NCI-H2196 treated with DMSO at 0.1 percent for 48 hours (cell line): ENCODE data around the gene TMEM176A.
A peak's percentile ranks its signal among the peaks of the same experiment; 100 is the strongest.
"Not testable (repeated sequence)": the region's sequence is repeated elsewhere in the genome, so short reads cannot be mapped to it uniquely, and the experiment has no call there.

ENCODE experiments used
- DNase-seq: peaks from one replicate; lab custom pipeline; 2025; ENCODE audit not compliant: unreplicated experiment; lab: John Stamatoyannopoulos, UW

The TMEM176A gene, protein sequence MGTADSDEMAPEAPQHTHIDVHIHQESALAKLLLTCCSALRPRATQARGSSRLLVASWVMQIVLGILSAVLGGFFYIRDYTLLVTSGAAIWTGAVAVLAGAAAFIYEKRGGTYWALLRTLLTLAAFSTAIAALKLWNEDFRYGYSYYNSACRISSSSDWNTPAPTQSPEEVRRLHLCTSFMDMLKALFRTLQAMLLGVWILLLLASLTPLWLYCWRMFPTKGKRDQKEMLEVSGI

DNA sequence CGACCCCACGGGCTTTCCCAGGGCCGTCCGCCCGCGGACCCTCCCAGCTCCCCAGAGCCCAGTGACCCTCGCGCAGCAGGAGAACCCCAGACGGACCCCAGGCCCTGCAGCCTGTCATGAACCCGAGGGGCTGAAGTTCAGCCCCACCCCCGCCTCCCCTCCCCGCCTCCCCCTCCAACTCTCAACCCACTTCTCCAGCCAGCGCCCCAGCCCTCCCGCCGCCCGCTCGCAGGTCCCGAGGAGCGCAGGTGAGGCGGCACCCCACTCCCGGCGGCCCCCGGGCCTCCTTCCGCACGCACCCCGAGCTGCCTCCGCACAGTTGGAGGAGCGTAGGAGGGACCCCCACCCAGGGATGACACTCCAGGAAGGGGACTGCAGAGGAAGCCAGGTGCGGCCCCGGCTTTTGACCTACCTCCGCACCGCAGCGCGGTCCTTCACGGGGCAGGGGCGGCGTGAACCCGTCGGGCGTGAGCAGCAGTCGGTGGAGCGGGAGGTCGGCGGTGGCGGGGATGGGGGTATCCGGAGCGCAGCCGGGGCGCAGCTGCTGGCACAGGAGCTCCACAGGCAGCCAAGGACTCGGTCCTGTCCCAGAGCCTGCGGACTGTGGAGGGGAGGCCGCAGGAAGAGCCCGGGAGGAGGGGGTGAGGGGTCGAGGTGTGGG lies at the start of gene TMEM176A:
Gene TMEM176A (plus strand): TSS at position 189 of the 661 bp plus-strand sequence. CDS start 782 bp downstream, outside the sequence.
- no peak for DNase-seq

DNA sequence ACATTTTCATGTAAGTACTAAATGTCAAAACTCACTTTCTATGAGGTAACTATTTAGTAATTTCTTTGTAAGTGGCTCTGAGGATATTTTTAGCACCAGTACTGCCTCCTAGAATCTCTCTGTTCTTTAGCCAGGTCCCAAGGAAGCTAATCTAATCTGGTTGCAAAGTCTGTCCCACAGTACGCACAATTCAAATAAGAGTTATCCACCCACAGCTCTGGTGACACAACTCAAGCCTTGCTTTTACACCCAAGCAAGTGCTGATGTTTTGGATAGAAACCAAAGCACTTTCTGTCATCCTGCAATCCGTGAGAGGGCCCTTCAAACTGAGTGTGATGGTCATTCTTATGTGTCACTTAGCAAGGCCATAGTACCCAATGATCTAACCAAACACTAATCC lies 48.9 kb upstream of the TMEM176A start:
- no peak for DNase-seq

DNA sequence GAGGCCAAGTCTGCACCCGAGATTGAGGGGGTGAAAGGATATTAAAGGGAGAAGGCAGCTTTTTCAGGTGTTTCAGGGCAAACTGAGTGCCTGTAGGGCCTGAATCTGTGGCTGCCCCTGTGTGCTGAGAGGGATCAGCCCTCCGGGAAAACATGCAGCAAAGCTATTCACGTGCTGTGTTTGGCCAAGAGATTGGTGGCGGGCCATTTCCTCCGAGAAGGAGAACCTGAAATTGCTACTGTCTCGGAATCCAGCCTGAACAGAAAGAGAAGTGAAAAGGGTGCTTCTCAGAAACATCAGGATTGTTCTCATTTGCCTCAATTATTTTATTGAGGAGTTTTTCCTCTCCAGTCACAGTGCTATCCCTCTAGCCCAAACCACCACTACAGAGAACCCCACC lies 47.3 kb upstream of the TMEM176A start:
- DNase-seq, result no peak

DNA sequence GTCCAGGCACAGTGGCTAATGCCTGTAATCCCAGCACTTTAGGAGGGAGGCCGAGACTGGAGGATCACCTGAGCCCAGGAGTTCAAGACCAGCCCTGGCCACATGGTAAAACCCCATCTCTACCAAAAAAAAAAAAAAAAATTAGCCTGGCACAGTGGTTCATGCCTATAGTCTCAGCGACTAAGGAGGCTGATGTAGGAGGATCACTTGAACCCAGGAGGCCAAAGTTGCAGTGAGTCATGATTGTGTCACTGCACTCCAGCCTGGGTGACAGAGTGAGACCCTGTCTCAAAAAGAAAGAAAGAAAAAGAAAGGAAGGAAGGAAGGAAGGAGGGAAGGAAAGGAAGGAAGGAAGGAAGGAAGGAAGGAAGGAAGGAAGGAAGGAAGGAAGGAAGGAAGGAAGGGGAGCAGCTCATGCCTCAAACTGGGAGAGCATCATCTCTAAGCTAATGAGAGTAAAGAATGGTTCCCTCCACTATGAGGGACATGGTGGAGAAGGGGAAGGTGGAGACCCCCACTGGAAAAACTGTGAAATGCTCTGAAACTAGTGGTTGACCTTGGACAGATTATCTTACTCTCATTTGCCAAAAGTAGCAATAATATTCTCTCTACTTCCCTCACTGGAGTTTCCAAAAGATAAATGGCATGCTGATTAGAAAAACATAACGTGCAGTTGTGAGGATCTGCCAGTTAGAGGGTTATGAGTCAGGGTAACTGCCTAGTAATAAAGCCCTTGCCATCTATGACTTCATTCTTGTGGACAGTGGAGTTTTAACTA lies 46.6 kb upstream of the TMEM176A start:
- peak; percentile 9 for DNase-seq

DNA sequence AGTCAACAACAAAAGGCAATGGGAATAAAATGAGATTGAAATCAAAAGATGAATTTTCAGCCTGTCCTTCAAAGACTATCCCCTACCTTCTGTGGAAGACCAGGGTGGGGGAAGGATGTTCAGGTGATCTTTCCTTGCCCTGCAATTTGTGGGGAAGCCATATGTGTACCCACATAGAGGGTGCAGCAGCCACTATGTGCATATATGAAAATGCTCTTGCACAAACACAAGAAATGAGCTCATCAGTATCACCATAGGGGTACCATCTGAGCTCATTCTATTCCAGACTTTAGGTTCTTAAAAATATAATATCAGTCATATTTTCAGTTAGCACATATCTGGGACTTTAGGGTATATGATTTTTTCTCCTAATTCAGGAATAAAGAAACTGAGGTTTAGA lies 45.6 kb upstream of the TMEM176A start:
- DNase-seq, result no peak

DNA sequence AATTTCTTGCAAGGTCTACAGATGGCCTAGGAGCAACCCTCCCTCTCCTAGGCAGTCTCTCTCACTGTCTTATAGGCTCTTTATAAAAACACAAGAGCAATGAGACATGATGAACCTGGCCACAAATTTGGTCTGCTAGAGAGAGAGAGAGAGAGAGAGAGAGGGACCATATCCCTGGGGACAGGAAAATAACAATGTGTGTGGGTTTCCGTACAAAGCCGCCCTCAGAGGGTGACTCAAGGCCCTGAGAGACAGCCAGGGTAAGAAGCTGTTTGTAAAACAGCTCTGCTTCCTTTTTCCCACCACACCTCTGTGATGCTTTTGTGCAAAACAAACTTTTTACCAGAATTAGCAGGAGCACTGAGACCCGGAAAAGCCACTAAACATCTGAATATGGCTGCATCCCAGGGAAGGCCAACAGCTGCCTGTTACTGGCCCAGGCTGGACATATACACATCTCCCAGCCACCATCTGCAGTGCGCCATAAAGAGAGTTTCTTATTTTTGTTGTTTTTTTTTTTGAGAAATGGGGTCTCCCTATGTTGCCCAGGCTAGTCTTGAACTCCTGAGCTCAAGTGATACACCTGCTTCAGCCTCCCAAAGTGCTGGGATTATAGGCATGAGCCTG lies 45.0 kb upstream of the TMEM176A start:
- no peak for DNase-seq

DNA sequence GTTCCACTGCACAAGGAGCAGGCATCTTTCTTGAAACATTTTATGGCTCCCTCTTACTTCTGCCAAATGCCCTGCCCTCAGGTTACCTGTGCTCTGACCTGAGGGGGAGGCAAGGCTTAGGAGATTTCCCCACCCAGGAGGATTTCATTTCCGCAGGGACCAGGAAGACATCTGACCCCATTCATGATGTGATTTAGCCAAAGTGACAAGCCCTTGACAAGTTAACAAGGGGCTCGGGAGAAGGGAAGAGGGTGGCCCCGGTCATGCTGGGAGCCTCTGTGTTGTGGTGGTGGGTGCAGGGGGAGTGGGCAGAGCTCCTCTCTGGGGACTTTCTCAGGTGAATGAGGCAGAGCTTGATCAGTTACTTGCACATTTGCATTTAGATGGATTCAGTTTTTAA lies 44.4 kb upstream of the TMEM176A start:
- no peak for DNase-seq

DNA sequence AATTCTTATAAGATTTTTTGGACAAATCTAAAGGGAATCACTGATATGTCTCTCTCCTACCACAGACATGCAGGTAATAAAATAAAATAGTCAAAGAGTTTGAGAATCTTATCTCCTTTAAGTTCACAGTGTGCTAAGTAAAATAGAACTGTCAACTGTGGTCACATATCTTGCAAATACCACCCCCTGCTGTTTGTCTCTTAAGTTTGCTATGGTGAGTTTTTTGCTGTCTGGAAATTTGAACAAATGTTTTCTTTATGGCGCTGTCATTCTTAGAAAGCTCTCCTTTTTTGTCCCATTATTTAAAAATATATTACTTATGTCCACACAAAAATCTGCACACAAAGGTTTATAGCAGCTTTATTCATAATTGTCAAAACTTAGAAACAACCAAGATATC lies 43.7 kb upstream of the TMEM176A start:
- DNase-seq, result no peak

DNA sequence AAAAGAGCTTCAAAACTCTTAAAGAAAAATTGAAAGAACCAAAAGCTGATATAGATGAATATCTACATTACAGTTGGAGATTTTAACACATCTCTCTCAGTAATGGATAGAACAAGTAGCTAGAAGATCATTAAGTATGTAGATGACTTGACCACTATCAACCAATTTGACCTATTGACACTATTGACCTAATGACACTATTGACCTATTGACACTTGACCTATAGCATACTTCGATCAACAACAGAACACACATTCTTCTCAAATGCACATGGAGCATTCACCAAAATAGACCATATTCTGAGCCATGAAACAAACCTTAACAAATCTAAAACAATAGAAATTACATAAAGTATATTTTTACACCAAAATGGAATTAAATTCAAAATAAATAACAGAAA lies 41.1 kb upstream of the TMEM176A start:
- no peak for DNase-seq

DNA sequence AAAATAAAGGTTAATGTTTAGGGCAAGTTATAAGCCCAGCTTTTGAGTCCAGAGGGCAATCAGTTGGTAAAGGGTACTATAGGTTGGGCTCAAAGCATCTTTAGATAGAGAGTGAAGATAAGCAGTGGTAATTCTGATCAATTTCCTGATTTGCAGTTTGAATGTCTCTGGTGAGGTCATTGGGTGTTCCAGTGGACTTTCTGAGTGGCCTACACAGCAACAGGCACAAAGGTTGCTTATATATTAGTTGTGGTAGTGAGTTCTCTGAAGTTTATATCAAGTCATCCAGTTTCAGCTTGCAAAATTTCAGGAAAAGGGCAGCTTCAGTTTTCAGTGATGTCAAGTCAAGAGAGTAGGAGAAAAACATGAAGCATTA lies 34.2 kb upstream of the TMEM176A start:
- no peak for DNase-seq

DNA sequence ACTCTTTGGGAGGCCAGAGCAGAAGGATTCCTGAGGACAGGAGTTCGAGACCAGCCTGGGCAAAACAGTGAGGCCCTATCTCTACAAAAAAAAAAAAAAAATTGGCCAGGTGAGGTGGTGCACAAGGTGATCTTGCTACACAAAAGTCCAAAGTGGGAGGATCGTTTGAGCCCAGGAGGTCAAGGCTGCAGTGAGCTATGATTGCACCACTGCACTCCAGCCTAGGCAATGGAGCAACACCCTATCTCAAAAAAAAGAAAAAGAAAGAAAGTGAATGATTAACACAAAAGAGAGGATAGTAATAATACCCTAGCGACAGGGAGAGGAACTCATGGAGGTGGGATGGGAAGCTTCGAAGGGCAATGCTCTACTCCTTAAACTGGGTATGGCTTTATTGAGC lies 30.8 kb upstream of the TMEM176A start:
- no peak for DNase-seq

DNA sequence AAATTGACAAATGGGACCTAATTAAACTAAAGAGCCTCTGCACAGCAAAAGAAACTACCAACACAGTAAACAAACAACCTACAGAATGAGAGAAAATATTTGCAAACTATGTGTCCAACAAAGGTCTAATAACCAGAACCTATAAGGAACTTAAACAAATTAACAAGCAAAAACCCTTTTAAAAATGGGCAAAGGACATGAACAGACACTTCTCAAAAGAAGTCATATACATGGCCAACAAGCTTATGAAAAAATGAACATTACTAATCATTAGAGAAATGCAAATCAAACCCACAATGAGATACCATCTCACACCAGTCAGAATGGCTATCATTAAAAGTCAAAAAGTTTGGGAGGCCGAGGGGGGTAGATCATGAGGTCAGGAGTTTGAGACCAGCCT lies 26.4 kb upstream of the TMEM176A start:
- not testable (repeated sequence) for DNase-seq

DNA sequence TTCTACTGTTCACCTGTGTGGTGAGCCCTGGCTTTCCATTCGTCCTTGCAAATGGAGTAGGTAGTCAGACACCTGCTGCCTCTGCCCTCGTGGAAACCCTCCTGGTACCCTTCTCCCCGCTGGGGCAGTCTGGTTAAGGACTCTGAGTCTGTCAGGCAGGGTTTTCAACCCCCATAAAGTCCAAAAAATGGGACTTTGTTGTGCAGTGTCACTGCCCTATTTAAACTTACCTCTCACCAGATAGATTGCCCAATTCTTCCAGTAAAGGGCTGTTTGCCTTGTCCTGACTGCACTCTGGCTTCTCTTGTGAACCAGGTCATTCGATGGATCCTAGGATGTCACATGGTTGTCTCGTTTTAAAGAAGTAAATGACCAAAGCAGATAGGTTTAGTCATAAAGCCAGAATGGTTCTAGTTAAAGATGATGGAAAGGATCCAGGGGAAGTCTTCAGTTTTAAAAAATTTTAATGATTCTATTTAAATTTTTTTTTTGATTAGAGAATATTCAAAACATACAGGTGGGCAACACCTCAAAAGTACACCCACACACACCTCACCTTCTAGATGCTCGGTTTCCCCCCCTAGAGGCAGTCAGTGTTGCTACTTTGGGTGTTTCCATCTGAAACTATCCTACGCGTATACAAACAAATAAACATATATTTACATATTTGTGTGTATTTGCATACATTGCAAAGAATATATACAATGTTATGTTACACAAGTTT lies 22.4 kb upstream of the TMEM176A start:
- DNase-seq, result no peak

DNA sequence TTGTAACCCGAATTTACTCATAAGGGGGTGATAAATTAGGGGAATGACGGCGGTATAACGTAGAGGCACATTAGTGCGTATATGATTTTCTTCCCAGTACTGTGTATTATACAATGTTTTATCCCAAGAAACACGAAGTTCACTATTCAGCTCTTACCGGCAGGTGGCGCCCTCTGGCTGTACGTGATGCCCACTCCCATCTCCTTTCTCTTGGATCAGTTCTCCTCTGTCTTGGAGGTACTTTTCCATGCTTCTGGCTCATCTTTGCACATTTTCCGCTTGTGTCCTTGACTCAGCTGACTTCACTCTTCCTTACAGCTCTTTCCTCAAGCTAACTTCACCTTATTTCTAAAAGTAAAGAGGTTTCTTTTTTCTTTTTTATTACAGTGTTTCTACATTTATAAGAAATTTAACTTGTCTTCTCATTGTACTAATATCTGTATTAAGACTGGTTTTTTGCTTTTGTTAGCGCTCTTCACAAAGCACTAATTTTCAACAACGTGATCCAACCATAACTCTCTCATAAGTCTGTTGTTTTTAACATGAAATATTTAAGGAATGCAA lies 21.7 kb upstream of the TMEM176A start:
- peak; percentile 55 for DNase-seq

DNA sequence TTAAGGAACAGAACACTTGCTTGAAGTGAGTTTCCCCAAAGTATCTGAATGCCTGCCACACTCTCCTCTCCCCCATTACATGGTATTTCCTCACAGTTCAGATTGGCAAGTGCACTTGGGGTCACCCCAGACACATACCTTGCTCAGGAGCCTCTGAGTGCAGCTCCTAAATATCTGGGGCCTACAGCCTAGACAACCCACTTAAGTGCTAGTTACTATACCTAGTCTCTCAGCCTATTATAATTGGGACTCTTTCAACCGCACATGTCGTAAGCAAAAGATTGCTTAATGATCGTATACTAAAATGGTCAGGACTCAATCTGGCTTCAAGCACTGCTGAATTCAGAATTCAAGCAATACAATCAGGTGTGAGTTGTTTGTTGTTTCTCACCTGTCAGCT lies 20.3 kb upstream of the TMEM176A start:
- no peak for DNase-seq

DNA sequence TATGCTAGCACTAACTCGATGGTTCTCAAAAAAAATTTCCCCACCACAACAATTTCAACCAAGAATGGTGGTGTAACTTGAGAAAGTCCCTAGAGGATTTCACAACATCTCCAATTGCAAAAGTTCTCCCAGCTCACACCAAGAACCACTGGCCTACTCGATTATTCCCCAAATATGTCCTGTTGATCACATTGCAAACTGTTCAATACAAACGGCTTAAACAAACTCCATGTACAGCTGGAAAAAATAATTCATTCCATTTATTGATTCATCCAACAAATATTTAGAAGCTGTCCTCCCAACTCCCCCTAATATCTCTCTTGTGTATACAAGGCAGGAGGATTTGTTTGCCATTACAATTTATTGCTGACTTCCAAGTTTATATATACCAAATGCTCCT lies 19.5 kb upstream of the TMEM176A start:
- DNase-seq, result no peak

DNA sequence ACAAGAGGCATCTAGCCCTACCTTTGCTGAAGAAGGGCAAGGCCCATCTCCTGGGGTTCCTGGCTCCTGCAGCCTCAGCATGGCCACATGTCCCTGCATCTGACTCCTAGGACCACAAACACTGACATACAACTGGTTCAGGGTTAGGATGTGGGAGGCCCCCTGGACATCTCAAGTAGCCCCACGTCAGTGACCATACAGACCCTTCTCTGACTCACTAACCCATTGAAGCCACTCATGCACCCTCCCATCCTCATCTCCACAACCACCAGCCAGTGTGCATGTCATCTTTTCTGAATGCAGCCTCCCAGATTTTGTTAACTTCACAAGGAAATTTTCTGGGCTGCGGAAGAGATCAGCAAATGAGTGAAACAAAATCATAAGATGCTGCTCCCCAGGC lies 18.6 kb upstream of the TMEM176A start:
- no peak for DNase-seq

DNA sequence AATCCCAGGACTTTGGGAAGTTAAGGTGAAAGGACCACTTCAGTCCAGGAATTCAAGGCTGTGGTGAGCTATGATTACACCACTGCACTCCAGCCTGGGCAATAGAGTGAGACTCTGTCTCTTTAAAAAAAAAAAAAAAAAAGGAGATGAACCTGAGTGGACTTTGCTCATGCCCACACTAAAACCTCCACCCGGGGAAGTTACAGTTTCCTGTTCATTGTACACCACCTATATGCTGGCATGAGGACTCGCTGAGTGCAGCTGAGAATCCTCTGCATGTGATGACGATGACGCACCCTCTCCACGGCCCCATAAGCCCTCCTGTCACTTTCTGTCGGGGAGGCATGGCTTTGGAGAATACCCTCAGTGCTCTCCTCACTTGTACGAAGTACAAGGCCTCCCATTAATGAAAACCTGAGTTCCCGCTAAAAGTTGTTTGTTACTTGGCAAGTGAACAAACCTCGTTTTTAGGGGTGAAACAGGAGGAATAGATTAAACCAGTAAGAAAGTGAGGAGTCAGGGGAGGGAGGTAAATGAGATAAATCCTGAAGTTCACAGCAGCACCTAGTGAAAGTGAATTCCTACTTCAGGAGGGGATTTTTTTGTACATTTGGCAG lies 16.3 kb upstream of the TMEM176A start:
- DNase-seq, result no peak

DNA sequence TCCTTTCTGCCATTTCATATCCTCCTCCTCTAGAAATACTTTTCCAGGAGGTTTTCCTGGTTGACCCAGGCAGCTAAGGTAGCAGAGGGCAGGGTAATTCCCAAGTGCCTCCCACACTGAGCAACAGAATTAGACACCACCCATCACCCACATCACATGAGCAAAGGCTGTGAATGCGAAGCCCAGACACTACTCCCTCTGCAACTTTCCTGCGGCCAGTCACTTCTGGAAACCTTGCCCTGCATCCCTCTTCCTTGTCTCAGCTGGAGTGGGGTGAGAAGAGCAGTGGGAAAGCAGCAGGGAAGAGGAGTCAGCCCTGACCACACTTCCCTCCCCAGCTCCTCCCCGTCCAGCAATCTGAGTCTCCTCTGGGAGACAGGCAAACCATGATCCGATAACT lies 15.6 kb upstream of the TMEM176A start:
- DNase-seq, result no peak
